IPS-18c (cell line): ENCODE results near the gene MT1E.
"Not testable (repeated sequence)": the region's sequence is repeated elsewhere in the genome, so short reads cannot be mapped to it uniquely, and the experiment has no call there.

ENCODE experiments used
- H3K4me3 ChIP-seq: 2 replicates; pipeline ENCODE4 v1.7.0; 2013; ENCODE audit warnings: low read depth, mild to moderate bottlenecking, low read length, moderate library complexity; ENCODE audit not compliant: insufficient read depth
- H3K9me3 ChIP-seq: one replicate; pipeline ENCODE4 v1.6.1; 2013; ENCODE audit warnings: mild to moderate bottlenecking, low read length, moderate library complexity; ENCODE audit not compliant: control insufficient read depth, insufficient read depth

The MT1E gene

DNA sequence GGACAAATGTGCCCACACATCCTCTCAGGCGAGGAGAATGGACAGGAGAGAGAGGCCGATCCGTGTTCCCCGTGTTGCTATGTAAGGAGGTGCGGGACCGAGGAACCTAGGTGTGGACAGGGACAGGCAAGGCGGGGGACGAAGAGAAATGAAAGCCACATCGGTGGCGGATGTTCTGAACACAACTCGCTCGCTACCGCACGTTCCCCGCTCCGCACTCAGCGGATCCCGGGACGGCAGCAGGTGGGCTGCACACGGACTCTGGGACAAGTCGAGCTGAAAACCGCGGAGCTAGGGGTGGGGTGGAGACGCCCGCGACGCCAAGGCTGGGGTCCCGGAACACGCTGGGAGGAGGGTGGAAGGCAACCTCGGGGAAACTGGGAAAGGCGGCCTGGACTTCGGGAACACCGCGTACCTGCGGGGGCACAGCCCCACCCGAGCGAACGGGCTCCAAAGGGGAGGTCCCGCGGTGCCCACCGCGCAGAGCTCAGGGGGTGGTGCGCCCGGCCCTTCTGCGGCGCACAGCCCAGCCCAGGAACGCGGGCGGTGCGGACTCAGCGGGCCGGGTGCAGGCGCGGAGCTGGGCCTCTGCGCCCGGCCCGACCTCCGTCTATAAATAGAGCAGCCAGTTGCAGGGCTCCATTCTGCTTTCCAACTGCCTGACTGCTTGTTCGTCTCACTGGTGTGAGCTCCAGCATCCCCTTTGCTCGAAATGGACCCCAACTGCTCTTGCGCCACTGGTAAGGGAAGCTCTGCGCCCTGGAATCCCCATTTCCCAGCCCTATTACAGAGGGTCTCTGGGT is at the start of gene MT1E:
MT1E (plus strand) TSS at position 642 of the 803 bp plus-strand sequence; CDS start at position 713, 71 bp downstream.
- H3K9me3 ChIP-seq = no peaks in the 10 kb centered on the region
- peak within 1 kb of the TSS; percentile 64 for H3K4me3 ChIP-seq

DNA sequence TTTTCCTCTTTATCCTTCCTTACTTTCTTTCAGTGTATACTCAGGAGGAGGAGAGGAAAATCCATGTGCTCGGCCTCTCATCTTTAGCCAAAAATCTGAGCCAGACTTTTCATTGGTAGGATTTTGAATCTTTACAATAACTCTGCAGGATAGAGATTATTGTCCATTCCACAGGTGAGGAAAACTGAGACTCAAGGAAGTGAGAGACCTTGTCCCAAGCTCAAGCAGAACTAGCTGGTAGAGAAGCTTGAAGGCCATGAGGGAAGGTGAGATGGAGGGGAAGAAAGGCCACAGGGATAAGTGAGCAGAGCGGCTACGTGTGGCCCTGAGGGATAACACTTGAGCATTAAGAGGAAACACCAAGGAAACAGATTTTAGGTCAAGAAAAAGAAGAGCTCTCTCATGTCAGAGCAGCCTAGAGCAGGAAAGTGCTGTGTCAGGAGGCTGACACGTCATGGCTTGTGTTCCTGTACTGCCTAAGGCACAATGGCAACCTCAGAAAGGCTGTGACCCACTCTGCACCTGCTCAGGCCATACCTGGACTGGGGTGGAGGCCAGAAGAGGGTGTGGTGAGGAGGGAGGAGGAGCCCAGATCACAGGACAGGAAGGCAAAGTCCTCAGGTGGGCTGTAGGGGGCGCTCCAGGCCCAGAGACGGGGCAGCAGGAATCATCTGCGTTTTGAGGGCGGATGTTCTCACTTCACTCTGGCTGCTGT is 48.8 kb upstream of the MT1E start:
- H3K9me3 ChIP-seq = no peaks in the 10 kb centered on the region
- H3K4me3 ChIP-seq = no peak overlapping the region

DNA sequence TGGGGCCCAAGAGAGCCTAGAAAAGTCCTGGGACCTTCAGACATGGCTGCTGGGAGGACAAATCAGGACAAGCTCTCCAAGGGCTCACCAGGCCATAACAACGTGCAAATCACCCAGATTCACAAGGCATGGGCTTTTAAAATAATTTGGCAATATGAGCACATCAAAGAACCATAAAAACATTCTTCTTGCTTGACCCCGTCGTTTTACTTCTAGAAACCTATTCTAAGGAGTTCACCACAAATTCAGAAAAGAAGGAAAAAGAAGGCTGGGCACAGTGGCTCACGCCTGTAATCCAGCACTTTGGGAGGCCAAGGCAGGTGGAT is 48.3 kb upstream of the MT1E start:
- Histone ChIP-seq H3K9me3 (no peaks in the 10 kb centered on the region), H3K4me3 (no peak overlapping the region)

DNA sequence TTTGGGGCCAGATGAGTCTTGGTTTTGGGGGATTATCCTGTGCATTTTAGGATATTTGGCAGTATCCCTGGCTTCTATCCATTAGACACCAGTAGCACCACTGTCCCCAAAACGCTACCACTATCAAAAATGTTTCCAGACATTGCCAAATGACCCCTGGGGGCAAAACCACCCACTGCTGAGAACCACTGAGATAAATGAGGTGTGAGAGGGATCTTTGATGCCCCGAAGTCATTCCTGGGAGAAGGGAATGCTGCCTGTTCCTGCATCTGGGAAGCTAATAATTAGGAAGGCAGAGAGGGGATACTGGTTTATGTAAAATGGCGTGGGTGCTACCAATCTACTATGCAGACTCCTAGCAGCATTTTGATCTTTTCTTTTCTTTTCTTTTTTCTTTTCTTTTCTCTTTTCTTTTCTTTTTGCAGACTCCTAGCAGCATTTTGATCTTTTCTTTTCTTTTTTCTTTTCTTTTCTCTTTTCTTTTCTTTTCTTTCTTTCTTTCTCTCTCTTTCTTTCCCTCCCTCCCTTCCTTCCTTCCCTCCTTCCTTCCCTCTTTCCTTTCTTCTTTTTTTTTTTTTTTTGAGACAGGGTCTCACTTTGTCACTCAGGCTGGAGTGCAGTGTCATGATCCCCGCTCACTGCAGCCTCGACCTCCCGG is 45.1 kb upstream of the MT1E start:
- Histone ChIP-seq H3K9me3 (no peaks in the 10 kb centered on the region), H3K4me3 (no peak overlapping the region)

DNA sequence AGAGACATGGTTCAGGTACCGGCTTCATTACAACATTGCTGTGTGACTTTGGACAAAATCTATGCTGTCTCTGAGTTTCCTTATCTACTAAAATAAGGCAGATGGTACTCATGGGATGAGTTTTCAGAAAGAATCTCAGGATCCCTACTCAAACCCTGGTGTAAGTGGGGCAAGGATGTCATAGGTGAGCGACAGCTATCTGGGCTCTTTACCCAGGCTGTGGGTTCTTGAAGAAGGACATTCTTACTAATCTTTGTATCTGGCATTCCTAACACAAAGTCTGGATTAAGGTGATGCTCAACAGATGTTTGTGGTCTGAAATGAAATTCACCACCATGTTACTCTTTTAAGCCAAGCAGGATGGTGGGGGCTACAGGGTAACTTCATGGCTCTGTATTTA is 42.7 kb upstream of the MT1E start:
- H3K9me3 ChIP-seq, H3K4me3 ChIP-seq: not testable (repeated sequence)

DNA sequence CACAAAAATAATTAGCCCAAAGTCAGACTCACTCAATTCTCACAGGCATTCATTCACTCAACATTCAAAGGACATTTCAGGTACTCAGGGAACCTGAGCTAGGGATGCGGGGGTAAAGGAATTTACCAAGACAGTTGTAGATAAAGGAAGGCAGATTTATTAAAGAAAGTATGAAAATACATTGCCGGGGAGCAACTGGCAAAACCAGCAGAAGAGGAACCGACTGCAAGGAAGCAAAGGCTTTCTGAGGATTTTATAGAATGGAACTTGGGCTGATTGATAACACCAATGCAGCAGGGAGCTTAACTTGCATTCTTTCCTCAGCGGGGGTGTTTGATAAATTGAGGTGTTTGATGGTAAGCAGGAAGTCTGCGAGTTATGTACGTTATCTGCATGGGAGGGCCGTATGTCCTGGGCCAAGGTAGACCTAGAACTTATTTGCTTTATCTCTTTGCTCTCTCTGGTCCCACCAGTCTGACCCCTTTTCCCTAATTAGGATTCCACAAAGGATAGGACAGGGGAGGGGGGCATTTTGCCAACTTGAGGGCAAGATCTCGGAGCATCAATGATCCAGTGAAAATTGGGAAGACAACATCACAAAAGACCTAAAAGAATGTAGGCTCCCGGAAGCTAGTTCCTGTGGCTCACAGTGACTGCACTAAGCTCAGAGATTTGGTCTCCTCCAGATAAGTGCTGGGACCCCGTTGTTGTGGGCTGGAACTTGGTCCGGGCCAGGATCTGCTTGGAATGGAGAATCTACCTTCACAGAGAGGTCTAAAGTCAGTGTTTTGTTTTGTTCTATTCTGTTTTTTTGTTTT is 42.0 kb upstream of the MT1E start:
- Histone ChIP-seq H3K9me3 (no peaks in the 10 kb centered on the region), H3K4me3 (no peak overlapping the region)

DNA sequence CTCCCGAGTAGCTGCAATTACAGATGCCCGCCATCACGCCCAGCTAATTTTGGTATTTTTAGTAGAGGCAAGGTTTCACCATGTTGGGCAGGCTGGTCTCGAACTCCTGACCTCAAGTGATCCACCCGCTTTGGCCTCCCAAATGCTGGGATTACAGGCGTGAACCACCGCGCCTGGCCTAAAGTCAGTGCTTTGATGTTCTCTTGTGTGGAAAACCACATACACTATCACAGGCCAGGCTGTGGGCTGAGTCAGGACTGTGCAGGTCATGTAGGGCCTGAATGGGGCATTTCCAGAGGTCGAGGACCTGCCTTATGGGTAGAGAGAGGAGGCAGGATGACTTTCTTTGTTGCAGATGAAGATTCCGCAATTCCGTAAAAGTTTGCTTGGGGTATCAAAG is 41.3 kb upstream of the MT1E start:
- no peaks in the 10 kb centered on the region for H3K9me3 ChIP-seq
- H3K4me3 ChIP-seq = no peak overlapping the region

DNA sequence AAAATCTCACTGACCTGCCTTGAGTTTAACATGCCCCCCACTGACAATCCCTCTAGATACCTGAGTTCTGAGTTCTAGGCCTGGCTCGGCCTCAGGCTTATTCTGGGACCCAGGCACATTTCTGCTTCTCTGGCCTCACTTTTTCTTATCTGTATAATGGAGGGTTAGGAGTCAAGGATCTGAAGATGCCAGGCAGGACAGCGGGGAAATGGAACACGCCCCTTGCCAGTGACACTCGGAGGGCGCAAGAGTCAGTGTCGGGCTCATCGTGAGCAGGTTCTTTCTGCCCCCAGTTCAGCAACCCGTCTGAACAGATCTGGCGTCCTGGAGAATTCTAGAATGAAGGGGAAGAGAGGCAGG is 36.8 kb upstream of the MT1E start:
- Histone ChIP-seq H3K9me3 (no peaks in the 10 kb centered on the region), H3K4me3 (peak overlapping the region; percentile 38)

DNA sequence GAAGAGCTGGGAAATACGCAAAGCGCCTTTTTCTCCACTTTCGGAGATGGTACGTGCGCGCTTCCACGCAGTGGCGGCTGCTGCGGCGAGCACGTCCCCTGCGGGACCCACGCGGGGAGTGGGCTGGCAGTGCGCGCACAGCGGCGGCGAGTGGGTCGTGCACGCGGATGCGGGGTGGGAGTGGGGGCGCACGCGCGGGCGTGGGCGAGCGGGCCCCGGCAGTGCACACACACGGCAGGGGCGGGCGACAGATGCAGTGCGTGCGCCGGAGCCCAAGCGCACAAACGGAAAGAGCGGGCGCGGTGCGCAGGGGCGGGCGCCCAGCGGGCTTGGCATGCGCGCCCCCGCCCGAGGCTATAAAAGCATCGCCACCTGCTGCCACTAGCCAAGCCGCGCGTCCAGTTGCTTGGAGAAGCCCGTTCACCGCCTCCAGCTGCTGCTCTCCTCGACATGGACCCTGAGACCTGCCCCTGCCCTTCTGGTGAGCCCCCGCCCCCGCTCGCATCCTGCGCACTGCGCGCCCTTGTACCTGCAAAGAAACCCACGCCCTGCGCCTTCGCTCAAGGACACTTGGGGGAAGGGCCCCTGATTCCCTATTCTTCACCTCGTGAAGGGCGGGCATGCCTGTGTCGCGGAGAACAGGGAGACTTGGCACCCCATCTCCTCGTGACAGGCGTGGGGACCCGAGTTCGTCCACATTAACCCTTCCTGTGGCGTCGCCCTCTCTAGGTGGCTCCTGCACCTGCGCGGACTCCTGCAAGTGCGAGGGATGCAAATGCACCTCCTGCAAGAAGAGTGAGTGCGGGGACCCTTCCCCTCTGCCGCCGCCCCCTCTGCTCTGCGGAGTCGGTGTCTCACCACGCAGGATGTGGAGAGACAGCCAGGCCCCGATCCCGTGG is 36.2 kb upstream of the MT1E start, which contains the start of gene MT3:
MT3 (plus strand) TSS at position 388 of the 899 bp plus-strand sequence; CDS start at position 451, 63 bp downstream.
- no peaks in the 10 kb centered on the region for H3K9me3 ChIP-seq
- peak within 1 kb of the TSS; percentile 38 for H3K4me3 ChIP-seq

DNA sequence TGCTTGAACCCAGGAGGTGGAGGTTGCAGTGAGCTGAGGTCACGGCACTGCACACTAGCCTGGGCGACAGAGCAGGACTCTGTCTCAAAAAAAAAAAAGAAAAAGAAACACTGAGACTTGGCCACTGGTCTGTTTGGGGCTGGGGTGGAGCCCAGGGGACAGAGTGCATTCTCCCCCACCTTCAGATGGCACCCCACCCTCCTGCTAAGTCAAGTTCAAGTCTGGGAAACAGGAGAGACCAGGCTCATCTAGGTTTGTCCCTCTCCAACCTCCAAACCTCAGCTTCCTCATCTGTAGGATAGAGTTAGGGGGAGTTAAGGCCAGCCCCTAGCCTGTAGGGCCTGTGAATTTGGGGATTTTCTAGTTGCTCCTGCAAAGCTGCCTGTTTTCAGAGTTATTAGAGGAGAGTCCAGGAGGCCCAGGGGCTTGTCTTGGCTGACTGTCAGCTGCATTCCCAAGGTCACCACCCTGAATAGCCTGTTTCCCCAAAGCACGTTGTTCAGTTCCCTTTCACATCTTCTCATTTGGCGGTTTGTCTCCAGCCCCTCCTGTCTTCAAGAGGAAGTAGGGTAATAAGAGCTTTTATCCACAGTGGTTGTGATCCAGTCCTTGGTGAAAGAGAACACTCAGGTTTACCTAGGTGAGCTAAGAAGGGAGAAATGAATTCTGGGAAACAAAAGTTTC is 34.1 kb upstream of the MT1E start:
- Histone ChIP-seq H3K9me3 (no peaks in the 10 kb centered on the region), H3K4me3 (no peak overlapping the region)

DNA sequence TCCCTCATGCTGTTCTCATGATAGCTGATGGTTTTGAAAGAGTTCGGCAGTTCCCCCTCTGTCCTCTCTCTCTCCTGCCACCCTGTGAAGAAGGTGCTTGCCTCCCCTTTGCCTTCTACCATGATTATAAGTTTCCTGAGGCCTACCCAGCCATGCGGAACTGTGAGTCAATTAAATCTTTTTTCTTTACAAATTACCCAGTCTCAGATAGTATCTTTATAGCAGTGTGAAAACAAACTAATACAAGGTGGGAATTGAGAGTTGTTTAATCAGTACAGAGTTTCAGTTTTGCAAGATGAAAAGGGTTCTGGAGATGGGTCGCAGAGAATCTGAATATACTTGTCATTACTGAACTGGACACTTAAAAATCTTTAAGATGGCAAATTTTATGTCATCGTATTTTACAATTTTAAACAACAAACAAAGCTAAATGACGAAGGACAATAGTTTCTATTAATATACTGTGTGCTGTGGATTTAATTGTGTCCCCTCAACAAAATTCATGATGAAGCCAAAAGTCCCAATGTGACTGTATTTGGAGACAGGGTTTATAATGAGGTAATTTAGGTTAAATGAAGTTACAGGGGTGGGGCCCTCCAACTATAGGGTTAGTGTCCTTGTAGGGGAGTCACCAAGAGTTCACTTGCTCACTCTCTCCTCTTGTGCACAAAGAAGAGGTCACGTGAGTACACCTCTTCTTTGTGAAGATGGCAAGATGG is 31.8 kb upstream of the MT1E start:
- H3K4me3 ChIP-seq = no peak overlapping the region
- no peaks in the 10 kb centered on the region for H3K9me3 ChIP-seq

DNA sequence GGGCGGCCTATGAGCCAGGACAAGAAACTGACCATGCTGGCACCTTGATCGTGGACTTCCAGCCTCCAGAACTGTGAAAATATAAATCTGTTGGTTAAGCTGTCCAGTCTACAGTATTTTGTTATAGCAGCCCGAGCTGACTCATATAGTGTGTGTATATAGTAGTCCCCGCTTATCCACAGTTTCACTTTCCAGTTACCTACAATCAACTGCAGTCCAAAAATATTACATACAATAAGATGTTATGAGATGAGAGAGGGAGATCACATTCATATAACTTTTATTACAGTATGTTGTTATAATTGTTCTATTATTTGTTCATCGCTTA is 31.3 kb upstream of the MT1E start:
- Histone ChIP-seq H3K4me3 (no peak overlapping the region), H3K9me3 (no peaks in the 10 kb centered on the region)

DNA sequence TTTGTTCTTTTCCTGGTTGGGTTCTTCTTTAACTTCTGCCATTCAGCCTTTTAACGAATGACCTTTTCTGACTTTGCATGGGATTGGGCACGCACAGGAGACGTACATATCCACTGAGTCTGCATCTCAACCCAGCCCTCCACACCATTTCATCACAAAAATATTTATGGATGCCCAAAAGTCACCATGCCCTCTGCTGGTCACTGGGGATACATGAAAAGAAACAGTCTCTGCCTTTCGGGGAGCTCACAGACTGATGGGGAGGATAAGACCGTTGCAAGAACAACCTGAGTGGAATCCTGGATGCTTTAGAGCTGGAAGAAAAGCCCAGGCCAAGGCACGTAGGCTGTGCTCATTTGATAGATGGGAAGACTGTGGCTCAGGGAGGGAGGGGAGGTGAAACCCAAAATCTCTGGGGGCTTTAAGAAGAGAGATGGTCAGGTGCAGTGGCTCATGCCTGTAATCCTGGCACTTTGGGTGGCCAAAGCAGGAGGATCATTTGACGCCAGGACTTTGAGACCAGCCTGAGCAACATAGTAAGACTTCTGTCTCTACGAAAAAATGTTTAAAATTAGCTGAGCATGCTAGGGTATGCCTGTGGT is 25.1 kb upstream of the MT1E start:
- no peaks in the 10 kb centered on the region for H3K9me3 ChIP-seq
- H3K4me3 ChIP-seq = no peak overlapping the region

DNA sequence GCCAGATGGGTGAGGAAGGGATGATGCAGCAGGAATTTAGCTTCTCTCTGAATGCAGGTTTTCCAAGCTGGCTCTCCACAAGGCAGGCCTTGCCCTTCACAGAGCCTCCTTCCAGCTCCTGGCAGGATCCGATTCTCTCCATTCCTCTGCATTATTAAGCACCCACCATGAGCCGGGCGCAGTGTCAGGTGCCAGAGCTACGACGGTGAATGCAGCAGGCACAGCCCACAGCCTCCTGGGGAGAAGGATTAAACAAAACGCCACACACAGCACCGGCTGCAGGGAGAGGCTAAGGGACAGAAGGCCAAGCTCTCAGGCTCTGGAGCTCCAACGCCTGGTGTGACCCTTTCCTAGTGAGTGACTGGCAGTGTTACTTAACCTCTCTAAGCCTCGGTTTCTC is 24.3 kb upstream of the MT1E start:
- Histone ChIP-seq H3K4me3 (no peak overlapping the region), H3K9me3 (no peaks in the 10 kb centered on the region)

DNA sequence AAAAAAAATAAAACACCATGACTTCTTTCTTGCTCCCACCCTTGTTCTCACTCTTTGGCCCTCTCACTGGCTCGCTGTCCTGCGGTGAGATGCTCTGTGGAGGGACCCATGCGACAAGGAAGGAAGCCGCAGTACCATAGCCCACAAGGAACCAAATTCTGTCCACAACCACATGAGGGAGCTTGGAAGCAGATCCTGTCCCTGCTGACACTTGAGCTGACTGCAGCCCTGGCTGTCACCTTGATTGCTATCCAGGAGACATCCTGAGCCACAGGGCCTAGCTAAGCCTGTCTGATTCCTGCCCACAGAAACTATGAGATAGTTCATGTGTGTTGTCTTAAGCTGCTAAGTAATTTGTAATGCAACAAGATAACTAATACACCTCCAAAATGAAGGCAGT is 22.0 kb upstream of the MT1E start:
- Histone ChIP-seq H3K4me3 (no peak overlapping the region), H3K9me3 (no peaks in the 10 kb centered on the region)
